Fibroblast of the aortic adventitia (primary cell): Measurements from ENCODE around the gene KIR2DL3. TPM values are rescaled to one million over a fixed set of nuclear protein-coding genes. Genes with fewer than 3 reads are reported as not detected.

Experiments used
- DNase-seq: peaks from one replicate; pipeline ENCODE4 v3.0.0-alpha.2; 2010; ENCODE audit warnings: low read depth
- H3K4me3 ChIP-seq: 2 replicates; pipeline ENCODE4 v1.5.1; 2011; ENCODE audit warnings: low read depth, mild to moderate bottlenecking, control low read depth, low read length, moderate library complexity
- small RNA-seq: library from RNA; depleted of rRNA; stranded (forward); fragments of <200 nt; gene quantifications from one replicate; pipeline ENCODE3, GENCODE V24; 2012
- total RNA-seq: library from RNA; depleted of rRNA; stranded (reverse); fragments of >200 nt; gene quantifications from 2 replicates; pipeline ENCODE4 v1.2.3, GENCODE V29; 2012; ENCODE audit warnings: low replicate concordance
- TF ChIP-seq, protein P1 (sequence below): IDR thresholded peaks from 2 replicates; pipeline ENCODE4 v1.5.1; 2011; ENCODE audit warnings: mild to moderate bottlenecking, low read length, control low read depth, inconsistent platforms; ENCODE audit not compliant: insufficient read depth

Gene KIR2DL3
- total RNA-seq, 1 donor = not detected

DNA sequence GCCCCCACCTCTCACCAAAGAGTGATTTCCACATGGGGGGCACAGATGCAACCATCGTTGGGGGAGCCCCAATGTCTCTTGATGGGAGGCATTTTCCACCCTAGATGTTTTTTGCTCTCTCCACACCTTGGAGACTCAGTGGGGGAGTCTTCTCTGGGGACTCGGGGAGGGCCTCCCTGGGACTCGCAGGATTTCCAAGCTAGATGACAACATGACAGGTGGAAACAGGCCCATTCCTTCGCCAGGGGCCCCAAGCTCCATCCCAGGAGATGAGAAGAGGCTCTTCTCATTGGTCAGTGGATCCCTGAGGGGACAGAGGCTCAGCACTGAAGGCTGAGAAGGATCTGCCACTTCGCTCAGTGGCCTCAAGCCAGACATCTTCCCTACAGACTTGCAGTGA is 52.4 kb downstream of the KIR2DL3 start:
- no peak overlapping the region for H3K4me3 ChIP-seq
- TF ChIP-seq, protein P1, sequence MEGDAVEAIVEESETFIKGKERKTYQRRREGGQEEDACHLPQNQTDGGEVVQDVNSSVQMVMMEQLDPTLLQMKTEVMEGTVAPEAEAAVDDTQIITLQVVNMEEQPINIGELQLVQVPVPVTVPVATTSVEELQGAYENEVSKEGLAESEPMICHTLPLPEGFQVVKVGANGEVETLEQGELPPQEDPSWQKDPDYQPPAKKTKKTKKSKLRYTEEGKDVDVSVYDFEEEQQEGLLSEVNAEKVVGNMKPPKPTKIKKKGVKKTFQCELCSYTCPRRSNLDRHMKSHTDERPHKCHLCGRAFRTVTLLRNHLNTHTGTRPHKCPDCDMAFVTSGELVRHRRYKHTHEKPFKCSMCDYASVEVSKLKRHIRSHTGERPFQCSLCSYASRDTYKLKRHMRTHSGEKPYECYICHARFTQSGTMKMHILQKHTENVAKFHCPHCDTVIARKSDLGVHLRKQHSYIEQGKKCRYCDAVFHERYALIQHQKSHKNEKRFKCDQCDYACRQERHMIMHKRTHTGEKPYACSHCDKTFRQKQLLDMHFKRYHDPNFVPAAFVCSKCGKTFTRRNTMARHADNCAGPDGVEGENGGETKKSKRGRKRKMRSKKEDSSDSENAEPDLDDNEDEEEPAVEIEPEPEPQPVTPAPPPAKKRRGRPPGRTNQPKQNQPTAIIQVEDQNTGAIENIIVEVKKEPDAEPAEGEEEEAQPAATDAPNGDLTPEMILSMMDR = no peak
- no peak for DNase-seq

DNA sequence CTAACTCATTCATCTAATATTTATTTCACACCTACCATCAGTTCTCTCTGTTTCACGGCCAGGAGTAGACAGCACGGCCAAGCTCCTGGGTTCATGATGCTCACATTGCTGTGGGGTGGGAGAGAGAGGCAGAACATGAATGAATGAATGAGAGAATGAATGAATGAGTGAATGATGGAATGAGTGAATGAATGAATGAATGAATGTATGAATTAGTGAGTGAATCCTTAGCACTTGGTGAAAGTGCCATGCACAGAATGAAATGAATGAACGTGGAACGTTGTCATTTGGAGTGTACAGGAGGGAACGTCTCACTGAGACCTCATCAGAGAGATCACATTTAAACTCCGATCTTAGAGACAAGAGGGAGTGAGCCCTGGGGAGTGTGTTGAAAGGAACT is 53.2 kb downstream of the KIR2DL3 start:
- no peak overlapping the region for H3K4me3 ChIP-seq
- no peak for DNase-seq
- TF ChIP-seq, protein P1 = no peak

DNA sequence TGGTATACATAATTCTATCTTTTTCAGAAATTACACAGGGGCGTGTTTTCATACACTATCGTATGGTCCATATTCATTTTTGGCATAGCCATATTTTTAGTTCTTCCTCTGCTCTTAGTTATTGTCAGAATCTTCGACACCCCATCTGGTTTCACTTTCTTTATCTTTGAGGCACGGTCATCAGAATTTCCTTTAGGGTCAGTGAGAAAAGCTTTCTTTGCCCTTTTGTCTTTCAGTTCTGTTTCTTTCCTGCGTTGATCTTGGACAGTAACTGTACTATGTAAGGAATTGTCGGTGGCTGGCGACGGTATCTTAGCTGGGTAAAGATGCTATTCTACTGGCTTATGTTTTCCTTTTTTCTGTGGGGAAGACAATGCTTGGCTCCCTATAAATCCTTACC is 54.5 kb downstream of the KIR2DL3 start:
- TF ChIP-seq, protein P1 = no peak
- H3K4me3 ChIP-seq = no peak overlapping the region
- no peak for DNase-seq

DNA sequence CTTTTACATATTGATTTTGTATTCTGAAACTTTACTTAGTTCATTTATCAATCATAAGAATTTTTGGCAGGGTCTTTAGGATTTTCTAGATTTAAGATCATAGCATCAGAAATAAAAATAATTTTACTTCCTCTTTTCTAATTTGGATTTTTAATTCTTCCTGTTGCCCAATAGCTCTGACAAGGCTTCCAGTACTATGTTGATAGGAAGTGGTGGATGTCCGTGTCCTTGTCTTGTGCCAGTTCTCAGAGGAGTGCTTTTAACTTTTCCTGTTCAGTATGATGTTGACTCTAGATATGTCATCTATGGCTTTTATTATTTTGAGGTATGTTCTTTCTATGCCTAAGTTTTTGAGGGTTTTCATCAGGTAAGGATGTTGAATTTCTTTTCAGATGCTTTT is 57.4 kb downstream of the KIR2DL3 start:
- TF ChIP-seq, protein P1 = no peak
- no peak for DNase-seq
- no peak overlapping the region for H3K4me3 ChIP-seq

Small RNA genes lying within 50 kb of the gene (small RNA-seq; reads per million reads assigned to genes)
- gene AC245128.2 = not detected
- not detected for gene KIR3DP1

Other genes with a start within 250 kb of the KIR2DL3 start
- gene LAIR2, start 235.7 kb upstream of the KIR2DL3 start, total RNA-seq = not detected in 2 replicates
- not detected in 2 replicates for gene LILRA2, start 164.7 kb upstream of the KIR2DL3 start, total RNA-seq
- not detected in 2 replicates for gene LILRA1, start 144.9 kb upstream of the KIR2DL3 start, total RNA-seq
- not detected in 2 replicates for gene LILRB1, start 108.0 kb upstream of the KIR2DL3 start, total RNA-seq
- not detected in 2 replicates for gene LILRB4, start 75.5 kb upstream of the KIR2DL3 start, total RNA-seq
- gene KIR3DL3, start 14.1 kb upstream of the KIR2DL3 start, total RNA-seq = not detected in 2 replicates
- not detected in 2 replicates for gene KIR2DL1, start 31.3 kb downstream of the KIR2DL3 start, total RNA-seq
- not detected in 2 replicates for gene KIR2DL4, start 65.1 kb downstream of the KIR2DL3 start, total RNA-seq
- not detected in 2 replicates for gene KIR3DL1, start 78.0 kb downstream of the KIR2DL3 start, total RNA-seq
- not detected in 2 replicates for gene KIR2DS4, start 94.2 kb downstream of the KIR2DL3 start, total RNA-seq
- gene KIR3DL2, start 111.9 kb downstream of the KIR2DL3 start, total RNA-seq = not detected in 2 replicates
- not detected in 2 replicates for gene FCAR, start 135.7 kb downstream of the KIR2DL3 start, total RNA-seq
- gene NCR1, start 167.6 kb downstream of the KIR2DL3 start, total RNA-seq = not detected in 2 replicates
- gene NLRP7, start 209.0 kb downstream of the KIR2DL3 start, total RNA-seq = not detected in 2 replicates
- gene NLRP2, start 227.9 kb downstream of the KIR2DL3 start, total RNA-seq = not detected in 2 replicates